ENCODE results near the gene MZT2B.
"Not testable (repeated sequence)": the region's sequence is repeated elsewhere in the genome, so short reads cannot be mapped to it uniquely, and the experiment has no call there.

Gene MZT2B

GRCh38 chr2:130152816-130153595 is 29.1 kb upstream of the MZT2B start:
- DNase-seq = no peak

GRCh38 chr2:130153721-130154422 is 28.2 kb upstream of the MZT2B start:
- not testable (repeated sequence) for DNase-seq

- DNase-seq = not testable (repeated sequence)
Observed at GRCh38 chr2:130154423-130154770, 27.7 kb upstream of the MZT2B start.

GRCh38 chr2:130154773-130155765 is 27.0 kb upstream of the MZT2B start:
- DNase-seq = no peak

- peak; percentile 37 for DNase-seq
Observed at GRCh38 chr2:130155956-130156623, 26.0 kb upstream of the MZT2B start.

DNA sequence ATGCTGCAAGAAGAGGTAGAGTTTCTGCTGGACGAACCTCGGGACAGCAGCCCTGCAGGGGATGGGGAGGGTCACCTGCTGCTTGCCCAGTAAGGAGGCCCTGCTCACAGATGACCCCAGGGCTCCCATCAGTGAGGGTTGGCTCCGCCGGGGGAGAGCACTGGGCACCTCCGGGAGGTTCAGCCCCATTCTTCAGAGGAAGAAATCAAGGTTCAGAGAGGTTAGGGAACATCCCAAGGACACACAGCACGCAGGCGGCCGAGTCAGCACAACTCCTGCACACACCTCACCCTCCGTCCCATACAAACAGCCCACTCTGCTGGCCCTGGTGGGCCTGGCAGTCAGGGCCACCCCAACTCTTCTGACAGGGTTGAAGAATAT is 25.4 kb upstream of the MZT2B start:
- no peak for DNase-seq

- DNase-seq = not testable (repeated sequence)
Observed at GRCh38 chr2:130157354-130157753, 24.7 kb upstream of the MZT2B start.

DNA sequence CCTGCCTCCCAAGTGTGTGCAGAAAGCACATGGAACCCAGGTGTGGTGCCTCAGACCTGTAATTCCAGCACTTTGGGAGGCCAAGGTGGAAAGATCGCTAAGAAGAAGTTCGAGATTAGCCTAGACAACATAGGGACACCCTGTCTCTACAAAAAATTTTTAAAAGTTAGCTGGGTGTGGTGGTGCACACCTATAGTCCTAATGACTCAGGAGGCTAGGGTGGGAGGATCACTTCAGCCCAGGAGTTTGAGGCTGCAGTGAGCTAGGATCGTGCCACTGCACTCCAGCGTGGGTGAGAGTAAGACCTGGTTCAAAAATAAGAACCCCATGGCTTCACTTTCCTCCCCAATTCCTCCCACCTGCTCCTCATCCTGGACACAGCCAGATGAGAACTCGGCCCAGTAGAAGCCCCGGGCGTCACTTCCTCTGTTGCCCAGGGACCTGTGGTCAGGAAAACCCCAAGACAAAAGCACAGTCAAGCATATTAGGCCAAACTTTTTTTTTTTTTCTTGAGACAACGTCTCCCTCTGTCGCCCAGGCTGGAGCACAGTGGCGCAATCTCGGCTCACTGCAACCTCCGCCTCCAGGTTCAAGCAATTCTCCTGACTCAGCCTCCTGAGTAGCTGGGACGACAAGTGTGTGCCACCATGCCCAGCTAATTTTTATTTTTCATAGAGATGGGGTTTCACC is 24.1 kb upstream of the MZT2B start:
- not testable (repeated sequence) for DNase-seq

GRCh38 chr2:130158631-130159030 is 23.4 kb upstream of the MZT2B start:
- no peak for DNase-seq

GRCh38 chr2:130159376-130159775 is 22.7 kb upstream of the MZT2B start:
- not testable (repeated sequence) for DNase-seq

- no peak for DNase-seq
Observed at GRCh38 chr2:130160131-130160530, 21.9 kb upstream of the MZT2B start.

DNA sequence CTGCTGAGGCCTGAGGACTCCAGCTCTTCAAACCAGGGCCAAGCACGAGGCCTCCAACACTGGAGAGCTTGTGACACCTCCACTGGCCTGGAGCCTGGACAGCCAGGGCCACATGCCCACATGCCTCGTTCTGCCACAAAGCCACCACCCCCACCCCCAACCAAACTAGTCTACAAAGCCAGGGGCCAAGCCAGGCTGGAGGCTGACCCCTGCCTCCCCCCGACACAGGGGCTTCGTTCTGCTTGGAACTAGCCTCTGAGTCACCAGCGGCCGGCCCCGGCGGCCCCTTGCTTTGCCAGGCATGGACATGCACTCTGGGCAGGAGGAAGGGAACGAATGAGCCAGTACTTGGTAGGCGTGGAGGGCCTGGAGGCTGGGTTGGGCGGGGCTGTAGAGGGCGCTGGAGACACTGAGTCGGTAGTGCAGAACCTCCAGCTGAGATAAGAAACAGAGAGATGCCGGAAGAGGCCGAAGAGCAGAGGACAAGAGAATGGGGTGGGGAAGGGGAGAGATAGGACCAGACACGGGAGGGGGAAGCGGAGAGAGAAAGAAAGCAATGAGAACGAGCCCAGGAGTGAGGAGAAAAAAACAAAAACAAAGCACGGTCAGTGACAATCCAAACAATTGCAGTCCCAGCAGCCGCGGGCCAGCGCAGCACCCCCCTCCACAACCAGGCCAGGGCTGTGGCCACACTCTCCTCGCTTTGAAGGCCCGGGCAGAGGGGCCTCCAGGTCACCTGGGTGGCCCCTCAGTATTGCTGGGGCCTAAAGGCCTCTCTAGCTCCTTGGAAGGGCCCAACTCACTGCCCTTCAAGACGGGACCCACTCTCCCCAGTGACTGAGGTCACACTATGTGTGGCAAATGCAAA is 21.0 kb upstream of the MZT2B start:
- DNase-seq = not testable (repeated sequence)

DNA sequence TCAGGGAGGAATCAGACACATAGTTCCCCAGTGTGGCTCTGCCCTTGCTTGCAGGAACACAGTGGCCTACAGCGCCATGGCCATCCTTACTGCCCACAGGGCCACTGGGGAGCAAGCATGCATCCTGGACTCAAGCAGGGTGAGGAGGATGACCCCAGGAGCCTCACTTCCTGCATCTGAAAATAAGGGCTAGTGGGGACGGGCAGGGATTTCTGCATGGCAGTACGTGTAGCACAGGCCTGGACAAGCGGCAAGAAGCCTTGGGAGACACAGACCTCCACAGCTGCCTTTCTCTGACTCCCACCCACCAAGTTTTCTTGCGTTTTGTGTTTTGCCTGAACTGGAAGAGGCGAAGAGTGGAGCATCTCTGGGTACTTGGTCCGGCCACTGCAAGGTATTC is 19.6 kb upstream of the MZT2B start:
- DNase-seq = not testable (repeated sequence)

DNA sequence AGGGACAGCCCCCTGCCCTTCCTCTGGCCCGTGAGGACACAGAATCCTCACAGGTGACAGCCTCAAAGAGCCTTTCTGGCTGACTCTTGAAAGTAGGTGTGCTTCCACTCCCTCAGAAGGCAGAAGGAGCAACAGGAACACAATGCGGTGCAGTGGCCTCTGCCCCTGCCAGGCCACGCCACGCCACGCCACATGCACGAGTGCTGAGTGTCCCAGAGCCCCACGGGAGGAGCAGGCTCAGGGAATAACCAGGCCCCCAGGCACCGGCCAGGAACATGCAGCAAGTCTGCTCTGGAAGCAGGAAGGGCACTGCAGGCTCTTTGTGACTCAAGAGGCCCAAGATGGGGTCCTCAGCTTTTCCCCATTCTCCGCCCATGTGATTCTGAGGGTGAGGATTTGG is 19.1 kb upstream of the MZT2B start:
- DNase-seq = no peak

DNA sequence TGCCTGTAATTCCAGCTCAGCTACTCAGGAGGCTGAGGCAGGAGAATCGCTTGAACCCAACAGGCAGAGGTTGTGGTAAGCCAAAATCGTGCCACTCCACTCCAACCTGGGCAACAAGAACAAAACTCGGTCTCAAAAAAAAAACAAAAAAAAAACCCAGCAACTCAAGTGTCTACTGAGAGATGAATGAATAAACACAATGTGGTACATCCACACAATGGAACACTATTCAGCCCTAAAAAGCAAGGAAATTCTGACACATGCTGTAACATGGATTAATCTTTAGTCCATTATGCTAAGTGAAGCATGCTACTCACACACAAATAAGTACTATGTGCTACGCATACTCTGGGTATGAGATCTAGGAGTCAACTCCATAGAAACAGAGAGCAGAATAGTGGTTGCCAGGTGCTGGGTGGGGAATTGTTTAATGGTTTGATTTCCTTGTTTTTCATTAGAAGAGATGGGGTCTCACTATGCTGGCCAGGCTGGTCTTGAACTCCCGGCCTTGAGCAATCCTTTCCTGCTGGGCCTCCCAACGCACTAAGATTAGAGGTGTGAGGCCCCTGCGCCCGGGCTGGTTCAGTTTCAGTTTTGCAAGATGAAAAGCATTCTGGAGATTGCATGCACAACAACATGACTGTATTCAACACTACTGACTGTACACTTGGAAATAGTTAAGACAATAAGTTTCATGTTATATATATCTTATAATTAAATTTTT is 16.6 kb upstream of the MZT2B start:
- no peak for DNase-seq

DNA sequence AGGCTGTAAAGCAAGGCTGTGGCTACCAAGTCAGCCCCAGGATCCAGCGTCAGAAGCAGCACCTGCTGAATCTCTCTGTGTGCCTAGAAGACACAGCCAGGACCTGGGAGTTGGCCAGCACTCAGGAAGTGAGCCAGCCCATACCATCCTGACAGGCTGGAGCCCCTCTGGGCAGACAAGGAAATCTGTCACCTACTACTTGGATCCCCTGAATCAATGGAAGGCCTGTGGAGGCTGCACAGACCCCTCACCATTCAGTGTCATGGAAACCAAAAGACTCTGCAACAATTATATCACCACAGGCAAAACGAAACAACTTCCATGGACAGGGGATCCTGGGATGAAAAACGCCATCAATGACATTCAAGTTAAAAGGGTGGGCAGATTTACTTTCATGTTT is 15.5 kb upstream of the MZT2B start:
- not testable (repeated sequence) for DNase-seq

GRCh38 chr2:130169163-130169562 is 12.9 kb upstream of the MZT2B start:
- DNase-seq = not testable (repeated sequence)

DNA sequence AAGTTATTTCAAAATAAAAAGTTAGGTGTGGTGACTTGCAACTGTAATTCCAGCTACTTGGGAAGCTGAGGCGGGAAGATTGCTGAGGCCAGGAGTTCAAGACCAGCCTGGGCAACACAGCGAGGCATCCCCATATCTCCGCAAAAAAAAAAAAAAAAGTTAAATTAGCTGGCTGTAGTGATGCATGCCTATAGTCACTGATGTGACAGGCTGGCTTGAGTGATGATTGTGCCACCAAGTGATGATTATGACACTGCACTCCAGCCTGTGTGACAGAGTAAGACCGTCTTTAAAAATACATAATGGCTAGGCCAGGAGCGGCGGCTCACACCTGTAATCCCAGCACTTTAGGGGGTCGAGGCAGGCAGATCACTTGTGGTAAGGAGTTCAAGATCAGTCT is 12.2 kb upstream of the MZT2B start:
- no peak for DNase-seq

GRCh38 chr2:130174866-130175265 is 7.2 kb upstream of the MZT2B start:
- DNase-seq = not testable (repeated sequence)
